Mesendoderm (in vitro differentiated cells): ENCODE results near the gene DCAF12. TPM values are rescaled to one million over a fixed set of nuclear protein-coding genes. Genes with fewer than 3 reads are reported as not detected.

ENCODE experiments used
- DNase-seq: peaks from one replicate; pipeline ENCODE4 v3.0.0; 2013
- H2AK5ac ChIP-seq: 2 replicates; pipeline ENCODE4 v1.6.1; 2013; ENCODE audit warnings: low read length, inconsistent platforms
- H2BK120ac ChIP-seq: 2 replicates; pipeline ENCODE4 v1.6.1; 2013; ENCODE audit warnings: low read depth, mild to moderate bottlenecking, low read length, moderate library complexity, mixed read lengths
- H2BK15ac ChIP-seq: replicated peaks from 2 replicates; pipeline ENCODE4 v1.6.1; 2013; ENCODE audit warnings: low read depth, mild to moderate bottlenecking, moderate library complexity
- H2BK5ac ChIP-seq: 2 replicates; pipeline ENCODE4 v1.6.1; 2013; ENCODE audit warnings: low read length, inconsistent platforms
- H3K18ac ChIP-seq: 2 replicates; pipeline ENCODE4 v1.6.1; 2013; ENCODE audit warnings: mild to moderate bottlenecking, low read length, mixed read lengths
- H3K23ac ChIP-seq: one replicate; pipeline ENCODE4 v1.6.1; 2013; ENCODE audit warnings: low read length
- H3K27ac ChIP-seq: 2 replicates; pipeline ENCODE4 v1.5.1; 2013; ENCODE audit warnings: low read depth, mild to moderate bottlenecking, inconsistent platforms, low read length, moderate library complexity
- H3K27me3 ChIP-seq: 2 replicates; pipeline ENCODE4 v1.6.1; 2013; ENCODE audit warnings: low read length, control low read depth, mild to moderate bottlenecking, inconsistent platforms; ENCODE audit not compliant: insufficient read depth, poor library complexity
- H3K36me3 ChIP-seq: 2 replicates; pipeline ENCODE4 v1.6.1; 2013; ENCODE audit warnings: low read length, inconsistent platforms; ENCODE audit not compliant: control insufficient read depth, insufficient read depth
- H3K4ac ChIP-seq: one replicate; pipeline ENCODE4 v1.6.1; 2013; ENCODE audit warnings: low read depth, mild to moderate bottlenecking, low read length, moderate library complexity
- H3K4me1 ChIP-seq: 2 replicates; pipeline ENCODE4 v1.6.1; 2013; ENCODE audit warnings: low read depth, low read length, inconsistent platforms; ENCODE audit not compliant: control insufficient read depth
- H3K4me2 ChIP-seq: 2 replicates; pipeline ENCODE4 v1.6.1; 2013; ENCODE audit warnings: low read length
- H3K4me3 ChIP-seq: 2 replicates; pipeline ENCODE4 v1.5.1; 2013; ENCODE audit warnings: mild to moderate bottlenecking, low read length
- H3K56ac ChIP-seq: one replicate; pipeline ENCODE4 v1.6.1; 2013; ENCODE audit warnings: low read length
- H3K79me1 ChIP-seq: 2 replicates; pipeline ENCODE4 v1.6.1; 2013; ENCODE audit warnings: low read length, inconsistent platforms
- H3K79me2 ChIP-seq: 2 replicates; pipeline ENCODE4 v1.6.1; 2013; ENCODE audit warnings: mild to moderate bottlenecking, low read length; ENCODE audit not compliant: control insufficient read depth, insufficient read depth
- H3K9ac ChIP-seq: 2 replicates; pipeline ENCODE4 v1.6.1; 2013; ENCODE audit warnings: low read length, inconsistent platforms
- H4K5ac ChIP-seq: one replicate; pipeline ENCODE4 v1.6.1; 2013; ENCODE audit warnings: low read length
- H4K8ac ChIP-seq: one replicate; pipeline ENCODE4 v1.6.1; 2013; ENCODE audit warnings: low read depth, mild to moderate bottlenecking, control low read depth, low read length, moderate library complexity
- WGBS: extraction: QIAGEN DNeasy Blood & Tissue Kit; methylation state at CpG from one replicate; pipeline ENCODE4 v1.1.7; 2013; ENCODE audit warnings: low lambda C conversion rate, missing lambda C conversion rate; ENCODE audit not compliant: insufficient coverage; ENCODE audit errors: extremely low coverage; 5-methylcytosine and 5-hydroxymethylcytosine counted together
- polyA plus RNA-seq, 2 experiments: library from polyadenylated mRNA; stranded (reverse); fragments of 200-250 nt; gene quantifications; one replicate each; pipeline ENCODE4 v1.2.3, GENCODE V29; 2013

DCAF12 gene
- 14.8 TPM for polyA plus RNA-seq (2013, experiment 1 of 2)
- 14.5 TPM for polyA plus RNA-seq (2013, experiment 2 of 2)

DNA sequence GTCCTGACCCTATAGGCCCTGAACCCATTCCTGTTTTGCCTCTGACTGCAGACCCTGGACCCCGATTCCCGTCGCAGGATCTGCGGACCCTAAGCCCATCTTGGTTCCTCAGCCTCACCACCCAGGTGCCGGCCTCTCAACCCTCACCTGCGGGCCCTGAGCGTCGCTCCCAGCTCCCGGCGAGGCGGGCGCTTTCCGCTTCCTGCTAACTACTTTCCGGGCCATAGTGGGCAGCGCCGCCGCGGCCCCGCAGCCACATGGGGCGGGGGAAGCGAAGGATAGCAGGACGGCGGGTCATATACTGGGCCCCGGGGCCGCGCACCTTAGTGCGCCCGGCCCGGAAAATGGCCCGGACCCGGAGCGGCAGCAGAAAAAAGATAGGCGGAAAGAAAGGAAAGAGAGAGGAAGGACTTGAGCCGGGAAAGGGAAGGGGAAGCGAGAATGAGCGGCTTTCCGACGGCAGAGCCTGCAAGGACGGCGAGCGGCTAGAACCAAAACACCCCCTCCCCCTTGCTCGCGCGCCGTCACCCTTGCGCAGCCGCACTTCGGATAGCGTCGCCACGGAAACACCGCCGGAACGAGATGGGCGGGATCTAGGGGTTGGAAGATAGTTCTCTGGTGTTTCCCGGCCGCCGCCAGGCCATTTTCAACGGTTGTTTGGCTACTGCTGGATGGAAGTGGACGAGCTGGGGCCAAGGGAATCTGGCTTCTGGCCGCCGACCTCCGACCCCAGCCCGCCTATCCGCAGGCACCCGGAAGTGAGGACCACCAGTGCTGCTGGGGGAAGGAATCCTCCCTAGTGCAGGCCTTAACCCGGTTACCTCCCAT is at the start of gene DCAF12:
TSS of gene DCAF12 (minus strand) at position 492 of the 828 bp plus-strand sequence. CDS start at position 225, 267 bp downstream.
- DNase-seq, result peak; percentile 96
- Histone ChIP-seq H3K27ac (peak within 1 kb of the TSS; percentile 89), H2AK5ac (peak within 1 kb of the TSS; percentile 85), H3K23ac (peak within 1 kb of the TSS; percentile 48), H3K27me3 (no peaks in the 10 kb centered on the region), H3K36me3 (no peaks in the 10 kb centered on the region), H2BK5ac (peak within 1 kb of the TSS; percentile 73), H3K4ac (peak within 1 kb of the TSS; percentile 60), H3K4me2 (peak within 1 kb of the TSS; percentile 99), H2BK120ac (no peak within 1 kb of the TSS), H4K8ac (no peak within 1 kb of the TSS), H2BK15ac (no peak within 1 kb of the TSS), H4K5ac (peak within 1 kb of the TSS; percentile 71), H3K79me1 (peaks cover 13% of the 10 kb centered on the region), H3K4me1 (no peaks in the 10 kb centered on the region), H3K79me2 (peaks cover 28% of the 10 kb centered on the region), H3K4me3 (peak within 1 kb of the TSS; percentile 100), H3K18ac (peak within 1 kb of the TSS; percentile 65), H3K9ac (peak within 1 kb of the TSS; percentile 96), H3K56ac (peak within 1 kb of the TSS; percentile 98)
- no CpG with 5 or more reads among the region's 67 CpGs for WGBS

- Histone ChIP-seq H3K27me3 (no peaks in the 10 kb centered on the region), H3K27ac (no peak overlapping the region), H3K4me2 (no peak overlapping the region), H3K56ac (no peak overlapping the region), H3K79me2 (peaks cover 13% of the 10 kb centered on the region), H3K79me1 (no peaks in the 10 kb centered on the region), H2AK5ac (no peak overlapping the region), H3K18ac (no peak overlapping the region), H2BK5ac (no peak overlapping the region), H3K36me3 (no peaks in the 10 kb centered on the region), H3K4me1 (no peaks in the 10 kb centered on the region), H2BK120ac (no peak overlapping the region), H3K4me3 (no peak overlapping the region), H3K9ac (no peak overlapping the region), H2BK15ac (no peak overlapping the region), H3K23ac (no peak overlapping the region), H3K4ac (no peak overlapping the region), H4K5ac (no peak overlapping the region), H4K8ac (no peak overlapping the region)
- DNase-seq, result peak; percentile 23
- WGBS, result no CpG with 5 or more reads among the region's 3 CpGs
These were observed 49.6 kb upstream of the DCAF12 start for GRCh38 chr9:34176089-34176488.

- WGBS, result no CpG with 5 or more reads among the region's 15 CpGs
- Histone ChIP-seq H3K4me3 (no peak overlapping the region), H4K5ac (no peak overlapping the region)
These were observed 45.4 kb upstream of the DCAF12 start for GRCh38 chr9:34171753-34172535.

DNA sequence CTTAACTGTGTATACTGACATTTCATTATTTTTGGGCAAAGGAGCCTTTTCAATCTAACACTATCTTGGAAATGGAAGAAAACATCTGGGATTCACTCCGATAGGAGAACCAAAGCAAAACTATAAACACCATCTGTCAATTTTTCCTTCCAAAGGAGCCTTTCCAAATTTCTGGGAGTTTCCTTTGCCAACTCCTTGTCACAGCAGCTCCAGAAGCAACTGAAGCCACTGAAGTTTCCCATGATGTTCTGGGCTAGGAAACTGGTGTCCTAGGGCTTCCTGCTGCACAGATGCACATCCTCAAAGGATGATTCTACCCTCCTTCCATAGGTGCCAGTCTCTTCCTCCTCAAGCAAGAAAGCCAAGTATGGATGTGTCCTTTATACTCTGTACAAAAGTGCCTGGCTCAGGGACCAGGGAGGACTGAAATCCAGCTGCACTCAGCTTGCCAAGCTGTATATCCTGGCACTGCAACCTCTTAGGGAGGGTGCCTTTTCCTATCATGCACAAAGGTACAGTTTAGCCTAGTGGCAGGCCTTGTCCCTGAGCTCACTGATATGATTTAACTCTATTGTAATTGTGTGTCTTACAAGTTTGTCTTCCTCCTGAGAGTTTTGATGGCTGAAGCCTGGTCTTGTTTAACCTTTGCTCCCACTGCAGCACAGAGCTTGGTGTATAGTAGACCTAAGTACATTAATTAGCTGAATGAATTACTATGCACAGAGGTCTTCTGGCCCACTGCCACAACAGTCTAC is 43.9 kb upstream of the DCAF12 start:
- H3K36me3 ChIP-seq, result no peaks in the 10 kb centered on the region
- no peak overlapping the region for H2BK15ac ChIP-seq

More at GRCh38 chr9:34171753-34172535, 45.4 kb upstream of the DCAF12 start:
- Histone ChIP-seq H3K79me2 (no peaks in the 10 kb centered on the region), H2BK5ac (no peak overlapping the region), H3K9ac (no peak overlapping the region), H4K8ac (no peak overlapping the region), H3K56ac (no peak overlapping the region), H2BK15ac (no peak overlapping the region), H3K23ac (no peak overlapping the region), H3K27me3 (no peaks in the 10 kb centered on the region), H3K27ac (no peak overlapping the region), H2BK120ac (no peak overlapping the region), H3K4me2 (no peak overlapping the region), H3K4me1 (no peaks in the 10 kb centered on the region), H3K79me1 (no peaks in the 10 kb centered on the region), H3K36me3 (no peaks in the 10 kb centered on the region), H3K18ac (no peak overlapping the region), H3K4ac (no peak overlapping the region), H2AK5ac (no peak overlapping the region)
- DNase-seq, result no peak

DNA sequence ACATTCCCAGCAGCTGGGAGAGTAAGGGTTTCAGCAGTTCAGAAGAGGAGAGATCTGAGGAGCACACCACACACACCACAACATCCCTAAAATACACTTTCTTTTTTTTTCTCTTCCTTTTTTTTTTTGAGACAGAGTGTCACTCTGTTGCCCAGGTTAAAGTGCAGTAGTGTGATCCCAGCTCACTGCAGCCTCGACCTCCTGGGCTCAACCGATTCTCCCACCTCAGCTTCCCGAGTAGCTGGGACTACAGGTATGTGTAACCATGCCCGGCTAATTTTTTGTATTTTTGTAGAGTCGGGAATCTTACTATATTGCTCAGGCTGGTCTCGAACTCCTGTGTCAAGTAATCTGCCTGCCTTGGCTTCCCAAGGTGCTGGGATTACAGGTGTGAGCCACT is 42.6 kb upstream of the DCAF12 start:
- H3K23ac ChIP-seq, result no peak overlapping the region
- H2BK15ac ChIP-seq, result no peak overlapping the region
- no peaks in the 10 kb centered on the region for H3K4me1 ChIP-seq
- H3K56ac ChIP-seq, result no peak overlapping the region
- H3K4me2 ChIP-seq, result no peak overlapping the region
- H2AK5ac ChIP-seq, result no peak overlapping the region
- no peak overlapping the region for H2BK120ac ChIP-seq
- no peak overlapping the region for H3K4me3 ChIP-seq
- H3K79me2 ChIP-seq, result no peaks in the 10 kb centered on the region
- H3K79me1 ChIP-seq, result no peaks in the 10 kb centered on the region
- H3K27ac ChIP-seq, result no peak overlapping the region
- no peak overlapping the region for H3K4ac ChIP-seq
- no peak overlapping the region for H2BK5ac ChIP-seq
- H4K8ac ChIP-seq, result no peak overlapping the region
- no CpG with 5 or more reads among the region's 6 CpGs for WGBS
- H3K36me3 ChIP-seq, result no peaks in the 10 kb centered on the region
- no peak overlapping the region for H3K9ac ChIP-seq
- no peak overlapping the region for H3K18ac ChIP-seq
- no peak for DNase-seq
- H4K5ac ChIP-seq, result no peak overlapping the region
- H3K27me3 ChIP-seq, result no peaks in the 10 kb centered on the region

More for the DNA sequence above, 43.9 kb upstream of the DCAF12 start:
- Histone ChIP-seq H3K4me2 (no peak overlapping the region), H4K8ac (no peak overlapping the region), H3K56ac (no peak overlapping the region), H3K79me1 (no peaks in the 10 kb centered on the region), H3K79me2 (no peaks in the 10 kb centered on the region), H3K27ac (no peak overlapping the region), H3K23ac (no peak overlapping the region), H3K4me1 (no peaks in the 10 kb centered on the region), H3K9ac (no peak overlapping the region), H2BK5ac (no peak overlapping the region), H3K18ac (no peak overlapping the region), H2AK5ac (no peak overlapping the region), H2BK120ac (no peak overlapping the region), H4K5ac (no peak overlapping the region), H3K27me3 (no peaks in the 10 kb centered on the region), H3K4ac (no peak overlapping the region), H3K4me3 (no peak overlapping the region)
- no peak for DNase-seq
- WGBS, result no CpG with 5 or more reads among the region's 1 CpG
